Dedifferentiated amniotic fluid mesenchymal stem cell (primary cell): ENCODE measurements around the gene FST.

Experiments used
- DNase-seq: peaks from one replicate; pipeline ENCODE4 v3.0.0-alpha.2; 2016; ENCODE audit errors: extremely low spot score

FST gene

DNA sequence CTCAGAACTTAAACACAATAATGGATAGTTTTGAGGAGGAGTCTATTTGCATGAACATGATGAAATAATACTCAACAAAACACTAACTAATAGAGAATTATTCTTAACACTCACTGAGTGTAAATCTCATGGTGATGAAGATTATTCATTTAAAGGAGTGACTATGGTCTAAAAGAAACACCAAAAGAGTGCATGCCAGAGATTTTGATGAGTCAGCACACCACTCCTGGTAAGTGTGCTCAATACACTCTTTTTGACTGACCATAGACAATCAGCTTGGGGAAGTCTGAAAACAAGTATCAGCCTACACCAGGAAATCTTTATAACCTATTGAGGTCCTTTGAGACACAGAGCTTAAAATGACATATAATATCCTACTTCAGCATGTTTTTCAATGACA, 6.8 kb upstream of the FST start:
- DNase-seq = no peak

DNA sequence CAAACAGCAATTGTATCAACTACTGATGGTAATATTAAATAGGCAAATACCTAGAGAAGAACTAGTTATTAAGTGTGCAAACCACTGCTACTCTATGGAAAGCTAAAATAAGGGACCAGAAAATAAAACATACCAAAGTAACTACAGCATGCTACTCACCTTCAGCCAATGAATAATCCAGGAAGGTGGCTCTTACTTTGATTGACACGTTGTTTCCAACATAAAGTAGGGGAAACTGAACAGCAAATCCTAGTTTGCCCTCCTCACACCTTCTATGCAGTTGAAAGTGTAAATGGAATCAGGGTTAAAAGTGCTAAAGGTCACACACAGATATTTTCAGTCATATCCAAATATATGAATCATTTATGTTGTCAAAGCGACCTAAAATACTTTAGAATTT, 5.1 kb upstream of the FST start:
- no peak for DNase-seq

DNA sequence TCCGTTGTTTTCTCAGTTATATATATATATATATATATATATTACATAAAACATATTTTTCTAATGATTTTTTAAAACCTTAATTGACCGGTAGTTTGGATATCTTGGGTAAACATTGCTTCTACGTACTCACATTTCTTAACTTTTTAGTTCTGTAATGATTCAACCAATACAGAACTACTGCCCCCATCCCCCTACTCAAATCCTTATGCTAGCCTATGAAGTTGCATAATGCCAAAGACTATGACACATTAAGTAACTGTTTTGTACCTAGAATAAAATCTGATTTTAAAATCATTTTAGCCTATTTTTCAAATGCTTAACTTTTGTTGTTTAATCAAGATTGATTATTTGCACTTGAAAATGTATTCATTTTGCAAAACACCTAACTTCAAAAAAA, 4.4 kb upstream of the FST start:
- DNase-seq = no peak

GRCh38 chr5:53476531-53477480, 3.6 kb upstream of the FST start:
- no peak for DNase-seq

DNA sequence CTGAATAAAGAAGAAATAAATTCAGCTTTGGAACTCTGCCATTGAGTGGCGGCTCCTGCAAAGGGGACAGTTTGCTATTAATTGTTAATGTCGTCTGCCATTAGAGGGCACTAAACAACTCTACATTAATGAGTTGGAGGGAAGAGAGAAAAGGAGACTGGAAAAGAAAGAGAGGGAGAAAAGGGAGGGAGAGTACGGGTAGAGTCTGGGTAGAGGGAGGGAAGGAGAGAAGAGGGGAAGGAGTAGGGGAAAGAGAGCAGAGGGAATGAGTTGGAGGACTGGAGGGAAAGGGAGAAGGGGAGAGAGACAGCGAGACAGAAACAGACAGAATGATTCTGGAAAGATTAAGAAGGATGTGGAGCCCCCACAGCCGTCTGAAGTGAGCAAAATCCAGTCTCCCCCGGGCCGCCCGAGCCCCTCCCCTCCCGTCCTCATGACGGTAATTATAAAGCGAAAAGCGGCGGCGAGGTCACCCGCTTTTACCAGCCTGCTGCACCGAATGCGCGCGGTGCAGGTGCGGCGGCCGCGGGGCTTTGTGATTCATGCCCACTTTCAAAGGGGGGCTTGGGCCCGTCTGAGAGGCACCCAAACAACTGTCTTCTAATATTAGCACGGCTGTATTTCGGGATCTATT, 1.9 kb upstream of the FST start:
- peak; percentile 66 for DNase-seq

- DNase-seq = no peak
Measured at GRCh38 chr5:53479045-53479589, 1.3 kb upstream of the FST start.

GRCh38 chr5:53479590-53480415, 626 bp upstream of the FST start:
- peak; percentile 45 for DNase-seq

DNA sequence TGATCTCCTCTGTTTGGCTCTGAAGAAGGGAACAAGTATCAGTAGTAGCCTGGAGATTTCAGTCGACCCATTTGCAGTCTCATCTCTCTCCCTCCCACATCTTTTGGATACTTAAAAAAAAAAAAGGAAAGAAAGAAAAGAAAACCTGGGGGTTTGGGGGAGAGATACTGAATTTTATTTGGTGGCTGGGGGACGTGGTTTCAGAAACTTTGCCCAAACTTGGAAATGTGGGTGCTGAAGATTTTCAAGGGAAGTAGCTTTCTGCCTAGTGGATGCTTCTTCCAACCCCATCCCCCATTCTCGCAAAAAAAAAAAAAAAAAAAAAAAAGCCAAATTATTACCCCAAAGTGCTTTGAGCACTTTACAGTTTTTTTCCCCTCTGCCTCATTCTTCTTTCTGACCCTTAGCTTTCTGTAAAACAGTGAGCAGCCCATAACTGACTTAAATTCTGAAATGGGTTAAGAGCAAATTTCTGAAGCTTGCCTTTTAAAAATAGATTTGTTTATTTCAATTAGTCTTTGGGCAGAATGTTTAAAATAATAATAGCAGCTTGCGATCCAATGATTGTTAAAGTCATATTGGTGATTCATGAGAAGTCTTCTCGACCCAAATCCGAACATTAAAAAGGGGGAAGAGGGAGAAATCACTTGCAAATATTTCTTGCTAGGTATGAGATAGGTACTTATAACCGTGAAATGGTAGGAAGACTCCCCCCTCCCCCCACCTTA, 894 bp downstream of the FST start:
- peak; percentile 18 for DNase-seq

DNA sequence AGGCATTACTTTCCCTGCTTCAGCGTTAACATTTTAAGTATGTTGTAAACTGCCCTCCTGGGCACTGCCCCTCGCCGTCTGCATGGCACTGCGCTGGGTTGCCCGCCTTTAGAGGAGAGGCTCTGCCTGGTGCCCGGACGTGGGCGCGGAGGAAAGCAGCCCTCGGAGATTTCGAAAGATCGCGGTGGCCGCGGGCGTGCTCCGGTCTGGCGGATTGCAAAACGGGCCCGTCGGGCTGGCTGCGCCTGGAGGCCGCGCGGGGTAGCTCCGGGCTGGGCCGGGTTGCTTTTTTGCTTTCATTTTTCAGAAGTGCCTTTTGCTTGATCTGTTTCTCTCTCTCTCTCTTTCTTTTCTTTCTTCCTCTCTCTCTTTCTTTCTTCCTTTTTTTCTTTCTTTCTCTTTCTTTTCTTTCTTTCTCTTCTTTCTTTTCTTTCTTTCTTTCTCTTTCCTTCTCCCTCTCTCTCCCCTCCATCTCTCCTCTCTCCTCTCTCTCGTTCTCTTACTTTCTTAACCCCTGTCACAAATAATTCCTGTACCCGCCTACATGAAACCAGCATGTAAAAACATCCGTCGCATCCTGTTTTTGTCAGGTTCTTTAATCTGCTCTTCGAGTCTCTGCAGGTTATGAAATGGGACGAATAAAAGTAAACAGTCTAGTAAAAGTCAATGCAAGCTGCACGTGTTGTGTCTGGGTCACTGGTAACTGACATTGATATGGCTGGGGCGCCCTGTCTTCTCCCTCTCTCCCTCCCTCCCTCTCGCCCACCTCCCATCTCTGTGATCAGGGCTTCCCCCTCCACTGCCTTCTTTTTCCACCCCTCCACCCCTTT, 1.7 kb downstream of the FST start:
- DNase-seq = peak; percentile 76

GRCh38 chr5:53482717-53483638, 2.5 kb downstream of the FST start:
- no peak for DNase-seq

GRCh38 chr5:53487436-53487835, 7.0 kb downstream of the FST start:
- no peak for DNase-seq

DNA sequence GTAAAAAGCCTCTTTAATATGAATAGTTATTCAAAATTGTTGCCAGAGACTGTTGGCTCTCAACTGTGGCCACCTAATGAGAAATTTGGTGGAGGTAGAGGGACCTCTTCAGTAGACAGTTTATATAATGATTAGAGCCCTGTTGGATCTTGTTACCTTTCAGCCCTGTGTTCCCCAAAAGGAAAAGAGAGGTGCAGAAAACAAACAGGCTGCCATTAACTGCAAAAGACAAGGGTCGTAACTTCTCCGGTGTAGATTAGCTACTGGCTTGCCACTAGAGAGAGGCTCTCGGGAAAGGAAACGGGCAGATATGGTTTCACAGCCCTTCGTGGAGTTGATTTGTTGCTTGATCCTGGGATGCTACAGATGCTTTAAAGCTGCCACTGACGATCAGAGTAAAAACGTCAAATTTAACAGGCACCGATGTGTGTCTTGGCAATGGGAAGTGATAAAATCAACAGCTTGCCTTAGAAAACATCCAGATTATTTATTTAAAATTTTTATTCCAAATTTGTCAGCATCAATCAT, 7.8 kb downstream of the FST start:
- DNase-seq = no peak

- DNase-seq = peak; percentile 72
Measured at GRCh38 chr5:53490747-53491146, 10.3 kb downstream of the FST start.

DNA sequence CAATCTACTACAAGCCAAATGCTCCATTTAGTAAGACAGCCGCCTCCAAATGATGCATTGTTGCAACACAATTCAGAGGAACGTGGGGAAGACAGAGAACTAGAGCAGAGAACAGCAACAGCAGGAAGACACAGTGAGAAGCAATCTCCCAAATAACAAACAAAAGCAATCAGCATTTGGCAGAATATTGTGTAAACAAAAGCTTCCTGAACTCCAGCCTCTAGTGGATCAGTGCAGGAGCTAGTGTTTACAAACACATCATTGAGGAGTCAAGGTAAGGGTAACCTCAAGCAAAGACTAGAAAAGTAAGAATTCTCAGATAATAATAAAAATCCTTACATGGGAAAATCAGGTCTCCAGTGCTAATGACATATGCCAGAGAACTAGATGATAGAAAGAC, 20.6 kb downstream of the FST start:
- DNase-seq = no peak

DNA sequence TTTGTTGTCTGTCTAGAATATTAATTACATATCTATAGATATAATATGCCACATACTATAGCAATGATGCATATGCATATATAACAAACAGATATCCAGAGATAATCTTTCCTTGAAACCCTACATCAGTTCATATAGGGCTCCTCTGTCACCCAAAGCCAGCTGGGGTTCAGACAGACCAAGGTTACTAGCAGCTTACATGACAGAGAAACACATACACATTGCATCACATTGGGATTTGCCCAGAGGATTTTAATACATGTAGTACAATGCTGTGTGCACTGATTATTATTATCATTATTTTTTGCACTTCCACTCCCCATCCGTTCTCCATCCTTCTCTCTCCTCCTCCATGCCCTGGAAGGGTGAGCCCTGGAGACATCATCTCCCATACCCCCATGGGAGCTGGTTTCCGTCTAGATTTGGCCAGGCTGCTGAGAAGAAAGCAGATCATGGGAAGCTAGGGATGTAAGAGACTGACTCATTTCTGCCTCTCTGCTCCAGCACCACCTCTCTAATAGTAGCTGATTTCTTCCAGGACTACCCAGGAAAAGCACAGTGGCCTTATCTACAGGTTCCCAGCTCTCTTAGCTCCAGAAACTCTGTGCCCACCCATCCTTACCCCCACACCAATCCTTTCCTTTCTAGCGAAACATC, 23.3 kb downstream of the FST start:
- no peak for DNase-seq

- no peak for DNase-seq
Measured at GRCh38 chr5:53507013-53507412, 26.6 kb downstream of the FST start.

DNA sequence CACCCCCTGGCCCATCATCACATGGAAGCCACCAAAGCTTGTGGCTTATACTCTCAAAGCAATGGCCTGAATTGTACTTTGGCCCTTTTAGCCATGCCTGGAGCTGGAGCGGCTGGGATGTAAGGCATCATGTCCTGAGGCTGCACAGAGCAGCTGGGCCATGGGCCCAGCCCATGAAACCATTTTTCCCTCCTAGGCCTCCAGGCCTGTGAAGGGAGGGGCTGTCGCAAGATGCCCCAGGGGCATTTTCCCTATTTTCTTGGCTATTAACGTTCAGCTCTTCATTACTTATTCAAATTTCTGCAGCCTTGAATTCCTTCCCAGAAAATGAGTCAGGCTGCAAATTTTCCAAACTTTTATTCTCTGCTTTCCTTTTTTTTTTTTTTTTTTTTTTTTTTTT, 27.7 kb downstream of the FST start:
- no peak for DNase-seq

DNA sequence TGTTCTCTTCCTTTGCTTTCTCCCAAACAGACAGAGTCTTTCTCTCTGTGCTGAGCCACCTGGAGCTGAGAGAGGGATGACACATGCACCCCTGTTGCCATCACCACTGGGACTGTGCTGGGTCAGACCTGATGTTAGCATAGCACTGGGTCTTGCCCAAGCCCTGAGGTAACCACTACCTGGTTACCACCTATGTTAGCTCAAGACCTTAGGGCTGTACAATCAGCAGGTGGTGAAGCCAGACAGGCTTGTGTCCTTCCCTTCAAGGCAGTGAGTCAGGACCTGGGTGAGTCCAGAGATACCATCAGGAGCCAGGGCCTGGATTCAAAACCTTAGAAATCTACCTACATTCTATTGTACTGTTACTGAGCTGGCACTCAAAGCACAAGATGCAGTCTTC, 32.1 kb downstream of the FST start:
- DNase-seq = no peak

DNA sequence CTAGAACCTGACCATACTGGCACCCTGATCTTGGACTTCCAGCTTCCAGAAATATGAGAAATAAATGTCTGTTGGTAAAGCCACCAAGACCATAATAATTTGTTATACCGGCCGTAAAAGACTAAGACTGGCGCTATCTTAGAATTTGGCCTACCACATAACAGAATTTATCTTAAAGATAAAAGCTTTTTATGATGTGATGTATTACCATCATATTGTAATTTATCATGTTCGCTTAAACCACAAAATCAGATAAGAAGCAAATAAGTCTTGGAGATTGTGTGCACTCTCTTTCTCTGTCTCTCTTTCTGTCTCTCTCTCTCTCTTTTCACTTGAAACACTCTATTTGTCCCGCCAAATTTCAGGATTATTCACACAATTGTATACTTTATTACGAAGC, 35.6 kb downstream of the FST start:
- no peak for DNase-seq
